Astrocyte of the spinal cord (primary cell): ENCODE measurements around the gene MGAT4C.

Experiments used
- DNase-seq: peaks from one replicate; pipeline ENCODE4 v3.0.0; 2011; ENCODE audit warnings: low read depth, low spot score
- H3K4me3 ChIP-seq: 2 replicates; pipeline ENCODE4 v1.5.1; 2011; ENCODE audit warnings: low read depth, mild to moderate bottlenecking, low read length, moderate library complexity
- CTCF ChIP-seq: IDR thresholded peaks from 2 replicates; pipeline ENCODE4 v1.5.1; 2012; ENCODE audit warnings: low read depth, mild to moderate bottlenecking, low read length, inconsistent platforms
- in situ Hi-C: cut with HindIII; loops from 2 replicates; pipeline ENCODE4 v1.10.0; 2017; ENCODE audit warnings: low sequenced_read_pairs

Gene MGAT4C

GRCh38 chr12:85975716-85976115 lies 280.5 kb downstream of the MGAT4C start:
- no peak for DNase-seq
- TF ChIP-seq CTCF: no peak
- in situ Hi-C loops: no loop called here
- no peak overlapping the region for H3K4me3 ChIP-seq

- H3K4me3 ChIP-seq: no peak overlapping the region
- TF ChIP-seq CTCF: peak; percentile 18
- in situ Hi-C loops: no loop called here
- DNase-seq: no peak
Observed at GRCh38 chr12:85971800-85972199, 284.4 kb downstream of the MGAT4C start.

GRCh38 chr12:85968606-85969005 lies 287.6 kb downstream of the MGAT4C start:
- in situ Hi-C loops: no loop called here
- TF ChIP-seq CTCF: no peak
- DNase-seq: no peak
- H3K4me3 ChIP-seq: no peak overlapping the region

- DNase-seq: no peak
- in situ Hi-C loops: no loop called here
- no peak overlapping the region for H3K4me3 ChIP-seq
- no peak for TF ChIP-seq CTCF
Observed at GRCh38 chr12:85963326-85963725, 292.9 kb downstream of the MGAT4C start.

- in situ Hi-C loops: no loop called here
Observed at GRCh38 chr12:85956081-85956480, 300.1 kb downstream of the MGAT4C start.

GRCh38 chr12:85955127-85955526 lies 301.1 kb downstream of the MGAT4C start:
- peak; percentile 18 for DNase-seq
- H3K4me3 ChIP-seq: no peak overlapping the region
- in situ Hi-C loops: no loop called here
- peak; percentile 4 for TF ChIP-seq CTCF

More at GRCh38 chr12:85956081-85956480, 300.1 kb downstream of the MGAT4C start:
- no peak for TF ChIP-seq CTCF
- H3K4me3 ChIP-seq: no peak overlapping the region
- no peak for DNase-seq

- in situ Hi-C loops: no loop called here
- TF ChIP-seq CTCF: peak; percentile 55
- no peak overlapping the region for H3K4me3 ChIP-seq
- DNase-seq: peak; percentile 39
Observed at GRCh38 chr12:85951823-85952222, 304.4 kb downstream of the MGAT4C start.
